ENCODE data around the gene DCT.

Gene DCT

GRCh38 chr13:94395860-94396259 is 83.6 kb downstream of the DCT start:
- DNase-seq (ENCODE audit: low read depth): no peak

- no peak for DNase-seq (ENCODE audit: low read depth)
Observed at GRCh38 chr13:94394723-94395122, 84.8 kb downstream of the DCT start.

GRCh38 chr13:94390881-94391280 is 88.6 kb downstream of the DCT start:
- DNase-seq (ENCODE audit: low read depth): no peak

- no peak for DNase-seq (ENCODE audit: low read depth)
Observed at GRCh38 chr13:94389604-94390351, 89.7 kb downstream of the DCT start.

GRCh38 chr13:94387047-94387446 is 92.4 kb downstream of the DCT start:
- no peak for DNase-seq (ENCODE audit: low read depth)

All from activated T-helper 9 cell treated with anti-CD3 and anti-CD28 coated beads, Interleukin-2, amount 50 U/mL, for 16 hours (primary cell).